ENCODE measurements around the gene STAC. TPM values are rescaled to one million over a fixed set of nuclear protein-coding genes. Genes with fewer than 3 reads are reported as not detected.

The STAC gene
- total and polyA plus RNA-seq, 4 donors = 0.21 to 0.56 (median 0.39) TPM

- DNase-seq (ENCODE audit: low spot score) = no peak
- H3K9ac ChIP-seq (ENCODE audit: low read depth in 1 of 2, low read length in 2 of 2) = no peak overlapping the region
- H3K9me3 ChIP-seq (ENCODE audit: control insufficient read depth in 4 of 4, low read length in 3 of 4) = no peaks in the 10 kb centered on the region
- no peaks in the 10 kb centered on the region for H3K36me3 ChIP-seq (ENCODE audit: control insufficient read depth in 4 of 4, insufficient read depth in 3 of 4, low read depth in 1 of 4, low read length in 3 of 4)
- H3K4me3 ChIP-seq (ENCODE audit: low read depth in 1 of 3, low read length in 3 of 3) = no peak overlapping the region
- H3K27me3 ChIP-seq (ENCODE audit: control insufficient read depth in 4 of 4, insufficient read depth in 4 of 4, low read length in 3 of 4) = no peaks in the 10 kb centered on the region
- WGBS = 59% methylated on average over 2 of the region's 2 CpGs
- H3K27ac ChIP-seq (ENCODE audit: low read depth in 1 of 2, low read length in 2 of 2) = no peak overlapping the region
- TF ChIP-seq SP1 (IDR thresholded peaks at IDR 0.05) = no peak
- TF ChIP-seq EGR1 (IDR thresholded peaks at IDR 0.05; ENCODE audit: low read depth in 2 of 2) = no peak
- TF ChIP-seq MAX (IDR thresholded peaks at IDR 0.05) = no peak
- no peak for TF ChIP-seq ATF3 (IDR thresholded peaks at IDR 0.05)
- no peak for TF ChIP-seq RAD21 (IDR thresholded peaks at IDR 0.05)
- TF ChIP-seq HNF4G (IDR thresholded peaks at IDR 0.05) = no peak
- TF ChIP-seq YY1 (IDR thresholded peaks at IDR 0.05) = no peak
- no peak for TF ChIP-seq RXRA (IDR thresholded peaks at IDR 0.05)
- TF ChIP-seq FOXA2 (IDR thresholded peaks at IDR 0.05) = no peak
- no peak for TF ChIP-seq NR2F2 (IDR thresholded peaks at IDR 0.05)
- H3K4me1 ChIP-seq (ENCODE audit: control insufficient read depth in 4 of 4, insufficient read depth in 4 of 4, low read length in 3 of 4) = no peaks in the 10 kb centered on the region
Observed at GRCh38 chr3:36434687-36435426, 54.6 kb downstream of the STAC start.

GRCh38 chr3:36443028-36443686 lies 62.9 kb downstream of the STAC start:
- no peak overlapping the region for H3K9ac ChIP-seq (ENCODE audit: low read depth in 1 of 2, low read length in 2 of 2)
- no peaks in the 10 kb centered on the region for H3K9me3 ChIP-seq (ENCODE audit: control insufficient read depth in 4 of 4, low read length in 3 of 4)
- H3K27ac ChIP-seq (ENCODE audit: low read depth in 1 of 2, low read length in 2 of 2) = no peak overlapping the region
- WGBS = 78% methylated on average over 10 of the region's 10 CpGs
- no peak overlapping the region for H3K4me3 ChIP-seq (ENCODE audit: low read depth in 1 of 3, low read length in 3 of 3)
- no peak for DNase-seq (ENCODE audit: low spot score)
- no peaks in the 10 kb centered on the region for H3K27me3 ChIP-seq (ENCODE audit: control insufficient read depth in 4 of 4, insufficient read depth in 4 of 4, low read length in 3 of 4)
- no peaks in the 10 kb centered on the region for H3K36me3 ChIP-seq (ENCODE audit: control insufficient read depth in 4 of 4, insufficient read depth in 3 of 4, low read depth in 1 of 4, low read length in 3 of 4)
- no peaks in the 10 kb centered on the region for H3K4me1 ChIP-seq (ENCODE audit: control insufficient read depth in 4 of 4, insufficient read depth in 4 of 4, low read length in 3 of 4)
- no peak for TF ChIP-seq MAX (IDR thresholded peaks at IDR 0.05)
- no peak for TF ChIP-seq ZBTB33 (IDR thresholded peaks at IDR 0.05)
- TF ChIP-seq JUND (IDR thresholded peaks at IDR 0.05) = no peak

GRCh38 chr3:36444909-36445308 lies 64.6 kb downstream of the STAC start:
- no peaks in the 10 kb centered on the region for H3K9me3 ChIP-seq (ENCODE audit: control insufficient read depth in 4 of 4, low read length in 3 of 4)
- TF ChIP-seq FOXA2 (IDR thresholded peaks at IDR 0.05) = no peak
- no peak for TF ChIP-seq RAD21 (IDR thresholded peaks at IDR 0.05)
- 92% methylated on average over 1 of the region's 1 CpG for WGBS
- H3K9ac ChIP-seq (ENCODE audit: low read depth in 1 of 2, low read length in 2 of 2) = no peak overlapping the region
- H3K27me3 ChIP-seq (ENCODE audit: control insufficient read depth in 4 of 4, insufficient read depth in 4 of 4, low read length in 3 of 4) = no peaks in the 10 kb centered on the region
- no peak overlapping the region for H3K4me3 ChIP-seq (ENCODE audit: low read depth in 1 of 3, low read length in 3 of 3)
- H3K36me3 ChIP-seq (ENCODE audit: control insufficient read depth in 4 of 4, insufficient read depth in 3 of 4, low read depth in 1 of 4, low read length in 3 of 4) = no peaks in the 10 kb centered on the region
- H3K27ac ChIP-seq (ENCODE audit: low read depth in 1 of 2, low read length in 2 of 2) = no peak overlapping the region
- DNase-seq (ENCODE audit: low spot score) = no peak
- H3K4me1 ChIP-seq (ENCODE audit: control insufficient read depth in 4 of 4, insufficient read depth in 4 of 4, low read length in 3 of 4) = no peaks in the 10 kb centered on the region
